Tibial nerve (tissue), 4 donors: ENCODE measurements around the gene SCN8A. TPM values are rescaled to one million over a fixed set of nuclear protein-coding genes. Genes with fewer than 3 reads are reported as not detected.
A peak's percentile ranks its signal among the peaks of the same experiment; 100 is the strongest.

Experiments
- DNase-seq, 2 donors: peaks; one replicate each; pipeline ENCODE4 v3.0.0-alpha.2; 2019; ENCODE audit warnings: low spot score in 2 of 2
- H3K27ac ChIP-seq, 4 donors: fragments of 200-600 bp; sonication (generic) in 3 of 4; one replicate each; pipeline ENCODE4 v1.5.1; 2017 to 2019; ENCODE audit warnings: mild to moderate bottlenecking in 1 of 4
- H3K27me3 ChIP-seq, 2 donors: fragments of 200-600 bp; sonication (generic) in 1 of 2; one replicate each; pipeline versions ENCODE4 v1.5.1 to v1.6.0; 2017 to 2019
- H3K36me3 ChIP-seq, 3 donors: fragments of 200-600 bp; sonication (generic); one replicate each; pipeline ENCODE4 v1.5.1; 2018 to 2019
- H3K4me1 ChIP-seq, 4 donors: fragments of 200-600 bp; sonication (generic) in 3 of 4; one replicate each; pipeline ENCODE4 v1.5.1; 2017 to 2019
- H3K4me3 ChIP-seq, 4 donors: fragments of 200-600 bp; sonication (generic) in 3 of 4; one replicate each; pipeline ENCODE4 v1.5.1; 2017 to 2019; ENCODE audit warnings: mild to moderate bottlenecking in 1 of 4, moderate library complexity in 1 of 4
- H3K9me3 ChIP-seq, 4 donors: fragments of 200-600 bp; sonication (generic) in 3 of 4; one replicate each; pipeline ENCODE4 v1.5.1; 2017 to 2019
- EP300 ChIP-seq, 2 donors: sonication (generic); formaldehyde crosslinking; IDR thresholded peaks; one replicate each; pipeline ENCODE4 v1.6.1; 2017; ENCODE audit warnings: antibody characterized with exemption in 2 of 2, mild to moderate bottlenecking in 1 of 2
- POLR2A ChIP-seq, 2 donors: fragments of 450-650 bp; IDR thresholded peaks; one replicate each; pipeline ENCODE4 v1.6.1; 2017; ENCODE audit warnings: antibody characterized with exemption in 2 of 2, mild to moderate bottlenecking in 2 of 2, moderate library complexity in 2 of 2
- WGBS, 2 donors: methylation state at CpG; one replicate each; pipeline ENCODE4 v1.1.5; 2018; 5-methylcytosine and 5-hydroxymethylcytosine counted together
- total RNA-seq, 4 donors: library from RNA; depleted of rRNA; stranded (reverse); fragments of >200 nt; gene quantifications; one replicate each; pipeline ENCODE4 v1.1.0, GENCODE V29; 2016
- TF ChIP-seq, protein P1 (sequence below), 5 experiments: fragments of 200-600 bp in 3 of 5; fragments of 450-650 bp in 2 of 5; sonication (generic) in 3 of 5; IDR thresholded peaks; one replicate each; pipeline ENCODE4 v1.5.1; 2016 to 2019; ENCODE audit warnings: antibody characterized with exemption in 5 of 5, mild to moderate bottlenecking in 3 of 5, moderate library complexity in 2 of 5

Gene SCN8A
- total RNA-seq, 4 donors from 2014 or later: 0.21 to 3.3 (median 0.50) TPM

DNA sequence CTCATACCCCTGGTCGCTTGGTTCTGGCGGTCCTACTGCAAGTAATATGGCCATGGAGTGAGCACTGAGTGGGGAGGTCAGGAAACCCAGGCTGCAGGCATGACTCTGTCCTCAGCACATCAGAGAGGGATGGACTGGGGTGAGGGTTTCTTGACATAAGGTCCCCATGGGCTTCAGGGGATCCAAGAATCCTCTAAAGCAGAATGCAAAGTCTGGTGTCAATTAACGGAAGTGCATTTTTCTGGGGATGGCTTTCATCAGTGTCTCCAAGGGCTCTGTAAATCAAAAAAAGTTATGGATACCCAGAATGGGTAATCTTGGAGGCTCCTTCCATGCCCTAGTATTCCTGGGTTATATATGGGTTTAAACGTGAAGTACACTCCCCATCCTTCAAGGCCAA, 253.8 kb downstream of the SCN8A start:
- Histone ChIP-seq H3K9me3 (no peaks in the 10 kb centered on the region), H3K36me3 (no peaks in the 10 kb centered on the region), H3K27ac (no peak overlapping the region), H3K27me3 (peaks cover 0 to 22% of the 10 kb centered on the region in 2 donors), H3K4me1 (peaks cover 0 to 43% (median 17%) of the 10 kb centered on the region in 4 donors), H3K4me3 (no peak overlapping the region)
- DNase-seq: no peak
- WGBS, 2 donors: 60 to 62% methylated on average over 4 of the region's 4 CpGs
- TF ChIP-seq EP300 (IDR thresholded peaks at IDR 0.05): no peak
- no peak for TF ChIP-seq POLR2A (IDR thresholded peaks at IDR 0.05)
- TF ChIP-seq, protein P1, sequence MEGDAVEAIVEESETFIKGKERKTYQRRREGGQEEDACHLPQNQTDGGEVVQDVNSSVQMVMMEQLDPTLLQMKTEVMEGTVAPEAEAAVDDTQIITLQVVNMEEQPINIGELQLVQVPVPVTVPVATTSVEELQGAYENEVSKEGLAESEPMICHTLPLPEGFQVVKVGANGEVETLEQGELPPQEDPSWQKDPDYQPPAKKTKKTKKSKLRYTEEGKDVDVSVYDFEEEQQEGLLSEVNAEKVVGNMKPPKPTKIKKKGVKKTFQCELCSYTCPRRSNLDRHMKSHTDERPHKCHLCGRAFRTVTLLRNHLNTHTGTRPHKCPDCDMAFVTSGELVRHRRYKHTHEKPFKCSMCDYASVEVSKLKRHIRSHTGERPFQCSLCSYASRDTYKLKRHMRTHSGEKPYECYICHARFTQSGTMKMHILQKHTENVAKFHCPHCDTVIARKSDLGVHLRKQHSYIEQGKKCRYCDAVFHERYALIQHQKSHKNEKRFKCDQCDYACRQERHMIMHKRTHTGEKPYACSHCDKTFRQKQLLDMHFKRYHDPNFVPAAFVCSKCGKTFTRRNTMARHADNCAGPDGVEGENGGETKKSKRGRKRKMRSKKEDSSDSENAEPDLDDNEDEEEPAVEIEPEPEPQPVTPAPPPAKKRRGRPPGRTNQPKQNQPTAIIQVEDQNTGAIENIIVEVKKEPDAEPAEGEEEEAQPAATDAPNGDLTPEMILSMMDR (IDR thresholded peaks at IDR 0.05): no peak

DNA sequence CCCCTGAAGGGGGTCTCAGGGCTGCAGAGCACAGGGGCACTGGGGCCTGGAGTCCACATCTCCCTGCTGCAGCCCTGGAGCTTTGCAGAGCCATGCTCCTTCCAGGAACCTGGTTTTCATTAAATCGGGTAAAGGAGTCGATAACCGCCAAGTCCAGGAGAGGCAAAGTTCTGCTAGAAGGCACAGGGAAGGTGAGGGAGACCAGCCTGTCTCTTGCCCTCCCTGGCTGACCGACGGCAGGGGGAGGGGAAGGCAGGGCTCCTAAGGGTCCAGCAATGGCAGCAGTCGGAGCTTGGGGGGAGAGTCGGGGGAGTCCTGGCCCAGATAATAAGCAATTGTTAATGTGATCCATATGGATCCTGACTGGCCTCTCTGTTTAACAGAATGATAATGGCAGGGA, 254.4 kb downstream of the SCN8A start:
- Histone ChIP-seq H3K36me3 (no peaks in the 10 kb centered on the region), H3K27me3 (peaks cover 0 to 22% of the 10 kb centered on the region in 2 donors), H3K4me1 (peaks cover 0 to 50% (median 19%) of the 10 kb centered on the region in 4 donors), H3K4me3 (no peak overlapping the region), H3K9me3 (no peaks in the 10 kb centered on the region), H3K27ac (no peak overlapping the region)
- TF ChIP-seq POLR2A (IDR thresholded peaks at IDR 0.05) (no peak), EP300 (IDR thresholded peaks at IDR 0.05) (no peak)
- TF ChIP-seq, protein P1 (IDR thresholded peaks at IDR 0.05): no peak
- no peak for DNase-seq
- 31 to 33% methylated on average over 6 to 7 of the region's 7 CpGs for WGBS, 2 donors

DNA sequence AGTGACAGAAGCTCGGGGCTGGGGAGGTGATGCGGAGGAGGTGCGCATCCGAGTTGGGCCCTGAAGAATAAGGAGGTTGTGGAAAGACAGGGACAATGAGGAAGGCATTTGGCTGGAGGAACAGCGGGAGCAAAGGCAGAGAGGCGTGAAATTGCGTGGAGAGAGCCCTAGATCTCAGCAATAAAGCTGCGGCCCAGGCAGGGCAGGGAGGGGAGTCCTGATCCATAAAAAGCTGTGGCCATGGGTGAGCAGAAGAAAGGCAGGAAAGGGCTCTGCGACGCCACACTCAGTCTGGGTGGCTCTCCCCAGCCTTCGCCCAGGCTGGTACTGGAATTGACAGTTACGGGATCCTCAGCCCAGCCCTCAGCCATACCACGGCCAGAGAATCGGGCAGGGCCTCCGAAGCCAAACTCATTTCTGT, 255.2 kb downstream of the SCN8A start:
- Histone ChIP-seq H3K27me3 (peaks cover 0 to 22% of the 10 kb centered on the region in 2 donors), H3K4me1 (peaks cover 0 to 58% (median 23%) of the 10 kb centered on the region in 4 donors), H3K9me3 (no peaks in the 10 kb centered on the region), H3K27ac (peak overlapping the region; percentile 84 to 94 (median 92)), H3K36me3 (no peaks in the 10 kb centered on the region), H3K4me3 (peak overlapping the region in 3 of 4 donors; percentile 63 to 76 (median 66))
- TF ChIP-seq EP300 (IDR thresholded peaks at IDR 0.05): no peak
- TF ChIP-seq, protein P1 (IDR thresholded peaks at IDR 0.05): no peak
- TF ChIP-seq POLR2A (IDR thresholded peaks at IDR 0.05): no peak
- no peak for DNase-seq
- 61 to 62% methylated on average over 15 of the region's 15 CpGs for WGBS, 2 donors

DNA sequence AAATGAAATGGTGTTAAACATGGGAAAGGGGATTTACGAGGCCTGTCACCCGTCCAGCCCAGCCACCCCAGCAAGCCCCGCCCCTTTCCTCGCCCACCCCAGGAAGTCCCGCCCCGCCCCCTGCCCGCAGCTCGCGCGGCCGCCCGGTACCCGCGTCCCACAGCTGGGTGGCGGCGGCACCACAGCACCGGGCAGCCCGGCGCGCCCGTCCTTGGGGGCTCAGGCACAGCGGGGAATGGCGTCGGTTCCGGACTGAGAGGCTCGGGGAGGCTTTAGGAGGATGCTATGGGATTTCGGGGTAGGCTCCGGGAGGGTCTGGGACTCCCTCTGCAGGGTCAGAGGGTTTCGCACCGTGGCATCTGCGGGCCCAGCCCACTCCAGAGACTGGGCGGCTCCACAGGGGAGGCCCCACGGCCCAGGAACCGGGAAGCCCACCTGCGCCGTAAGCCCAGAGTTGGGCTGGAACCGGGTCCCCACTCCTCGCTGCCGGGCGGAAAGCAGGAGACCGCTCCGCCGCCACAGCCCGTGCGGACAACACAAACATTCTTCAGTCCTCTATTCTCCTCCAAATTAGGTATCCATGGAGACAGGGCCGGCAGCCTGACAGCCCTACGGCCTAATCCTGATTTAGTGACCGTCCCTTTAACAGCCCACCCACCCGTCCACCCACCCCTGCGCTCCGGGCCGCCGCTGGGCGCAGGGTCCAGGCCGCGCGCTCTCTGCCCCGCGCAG, 256.0 kb downstream of the SCN8A start:
- peaks cover 0 to 22% of the 10 kb centered on the region in 2 donors for H3K27me3 ChIP-seq
- H3K36me3 ChIP-seq: no peaks in the 10 kb centered on the region
- DNase-seq: peak; percentile 47 to 52
- H3K4me3 ChIP-seq: peak overlapping the region; percentile 63 to 80 (median 71)
- peaks cover 0 to 65% (median 24%) of the 10 kb centered on the region in 4 donors for H3K4me1 ChIP-seq
- H3K9me3 ChIP-seq: no peaks in the 10 kb centered on the region
- peak in 1 of 2 donors; percentile 66 for TF ChIP-seq POLR2A (IDR thresholded peaks at IDR 0.05)
- TF ChIP-seq, protein P1 (IDR thresholded peaks at IDR 0.05): peak in 3 of 5 experiments; percentile 7 to 40 (median 25)
- peak in 1 of 2 donors; percentile 73 for TF ChIP-seq EP300 (IDR thresholded peaks at IDR 0.05)
- peak overlapping the region; percentile 84 to 94 (median 92) for H3K27ac ChIP-seq
- WGBS, 2 donors: 0% methylated on average over 12 to 34 of the region's 59 CpGs

DNA sequence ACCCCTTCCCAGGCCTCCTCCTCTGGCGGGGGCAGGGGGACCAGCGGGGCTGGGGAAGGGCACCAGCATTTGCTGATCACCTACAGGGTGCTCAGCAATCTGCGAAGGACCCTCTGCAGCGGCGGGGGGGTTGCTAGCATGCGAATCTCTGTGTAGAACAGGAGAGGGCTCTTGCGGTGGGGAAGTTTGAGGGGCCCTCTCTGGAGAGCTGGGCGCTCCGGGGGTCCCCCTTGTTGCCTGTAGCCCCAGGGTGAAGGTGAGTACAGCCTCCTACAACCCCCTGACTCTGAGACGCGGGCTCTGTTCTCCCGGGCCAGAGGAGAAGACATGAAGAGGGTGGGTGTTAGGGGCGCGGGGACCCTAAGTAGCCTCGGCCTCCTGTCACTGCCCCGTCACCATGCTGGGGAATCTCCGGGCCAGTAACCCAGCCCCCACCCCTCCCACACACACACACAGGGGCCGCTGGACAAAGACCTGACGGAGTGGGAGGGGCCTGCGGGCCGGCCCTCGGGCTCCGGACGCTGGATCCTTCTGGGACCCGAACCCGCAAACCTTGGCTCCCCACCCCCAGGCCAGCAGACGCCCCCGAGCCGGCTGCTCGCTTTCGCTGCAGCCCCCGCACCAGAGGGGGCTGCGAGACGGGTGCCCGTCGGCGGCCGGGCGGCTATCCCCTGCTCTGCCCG, 256.8 kb downstream of the SCN8A start:
- DNase-seq: peak; percentile 33 to 39
- peak overlapping the region; percentile 84 to 94 (median 92) for H3K27ac ChIP-seq

More for the DNA sequence above, 256.8 kb downstream of the SCN8A start:
- Histone ChIP-seq H3K4me3 (peak overlapping the region; percentile 63 to 80 (median 71)), H3K27me3 (peaks cover 0 to 22% of the 10 kb centered on the region in 2 donors), H3K9me3 (no peaks in the 10 kb centered on the region), H3K4me1 (peaks cover 0 to 73% (median 24%) of the 10 kb centered on the region in 4 donors), H3K36me3 (no peaks in the 10 kb centered on the region)
- peak in 1 of 2 donors; percentile 30 for TF ChIP-seq POLR2A (IDR thresholded peaks at IDR 0.05)
- TF ChIP-seq EP300 (IDR thresholded peaks at IDR 0.05): no peak
- 1% methylated on average over 18 to 25 of the region's 40 CpGs for WGBS, 2 donors
